Loucy (cell line): Measurements from ENCODE around the gene DMRT1.
A peak's percentile ranks its signal among the peaks of the same experiment; 100 is the strongest.

Experiments
- H2AFZ ChIP-seq: fragments of 200-600 bp; sonication (generic); 2 replicates; pipeline ENCODE4 v1.6.0; 2016; ENCODE audit warnings: antibody characterized with exemption, mild to moderate bottlenecking, low read length, moderate library complexity
- H3F3A ChIP-seq: fragments of 200-600 bp; 2 replicates; pipeline ENCODE4 v1.6.0; 2016; ENCODE audit warnings: antibody characterized with exemption, low read depth, mild to moderate bottlenecking
- H3K27me3 ChIP-seq: fragments of 200-600 bp; sonication (generic); 2 replicates; pipeline ENCODE4 v1.6.1; 2014; ENCODE audit warnings: low read length, mild to moderate bottlenecking; ENCODE audit not compliant: insufficient read depth, poor library complexity, severe bottlenecking
- H3K36me3 ChIP-seq: fragments of 200-600 bp; sonication (generic); 2 replicates; pipeline ENCODE4 v1.6.1; 2016; ENCODE audit warnings: low read length; ENCODE audit not compliant: insufficient read depth
- H3K4me1 ChIP-seq: fragments of 200-600 bp; sonication (generic); 2 replicates; pipeline ENCODE4 v1.5.1; 2014; ENCODE audit warnings: low read length, mild to moderate bottlenecking; ENCODE audit not compliant: insufficient read depth, poor library complexity, severe bottlenecking
- H3K4me2 ChIP-seq: fragments of 200-600 bp; sonication (generic); 2 replicates; pipeline ENCODE4 v1.6.0; 2014; ENCODE audit warnings: antibody characterized with exemption, low read length, low read depth, mild to moderate bottlenecking; ENCODE audit not compliant: poor library complexity, severe bottlenecking
- H3K4me3 ChIP-seq: fragments of 200-600 bp; sonication (generic); 2 replicates; pipeline ENCODE4 v1.5.1; 2014; ENCODE audit warnings: low read length, mild to moderate bottlenecking, mixed read lengths; ENCODE audit not compliant: poor library complexity, severe bottlenecking
- H3K79me2 ChIP-seq: fragments of 200-600 bp; sonication (generic); 2 replicates; pipeline ENCODE4 v1.6.1; 2014; ENCODE audit warnings: low read length; ENCODE audit not compliant: insufficient read depth
- H3K9ac ChIP-seq: fragments of 200-600 bp; sonication (generic); 2 replicates; pipeline ENCODE4 v1.6.0; 2014; ENCODE audit warnings: mild to moderate bottlenecking, low read depth, low read length, moderate library complexity; ENCODE audit not compliant: poor library complexity, severe bottlenecking
- H3K9me2 ChIP-seq: fragments of 200-600 bp; sonication (generic); replicated peaks from 2 replicates; pipeline ENCODE4 v1.6.1; 2016; ENCODE audit warnings: low read depth, low read length, mixed read lengths
- H3K9me3 ChIP-seq: fragments of 200-600 bp; sonication (generic); 2 replicates; pipeline ENCODE4 v1.6.1; 2014; ENCODE audit warnings: mild to moderate bottlenecking, antibody characterized with exemption, low read length, low read depth; ENCODE audit not compliant: insufficient read depth
- H4K20me1 ChIP-seq: fragments of 200-600 bp; sonication (generic); 2 replicates; pipeline ENCODE4 v1.6.0; 2014; ENCODE audit warnings: antibody characterized with exemption, low read length, mild to moderate bottlenecking; ENCODE audit not compliant: insufficient read depth, poor library complexity, severe bottlenecking
- EZH2phosphoT487 ChIP-seq: fragments of 200-600 bp; IDR thresholded peaks from 2 replicates; pipeline ENCODE4 v1.6.1; 2018; ENCODE audit warnings: antibody characterized with exemption, mild to moderate bottlenecking, moderate library complexity, borderline replicate concordance
- TF ChIP-seq, protein P1 (sequence below): fragments of 200-600 bp; sonication (generic); conservative IDR thresholded peaks from 2 replicates; pipeline ENCODE4 v1.5.1; 2014; ENCODE audit warnings: mild to moderate bottlenecking, antibody characterized with exemption, low read length

The DMRT1 gene

DNA sequence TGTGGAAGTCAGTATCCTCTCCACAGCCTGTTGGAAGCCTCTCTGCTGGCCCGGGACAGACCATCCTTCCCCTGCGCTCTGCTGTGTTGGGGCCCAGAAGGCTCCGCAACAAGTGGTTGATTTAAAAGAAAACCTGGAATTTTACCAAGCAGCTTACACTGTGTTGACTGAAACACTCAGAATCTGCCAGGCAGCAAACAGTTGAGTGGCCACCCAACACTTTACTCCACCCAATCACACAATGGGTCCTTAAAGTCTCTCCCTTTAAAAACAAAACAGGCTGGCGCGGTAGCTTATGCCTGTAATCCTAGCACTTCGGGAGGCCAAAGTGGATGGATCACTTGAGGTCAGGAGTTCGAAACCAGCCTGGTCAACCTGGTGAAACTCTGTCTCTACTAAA lies 107.0 kb downstream of the DMRT1 start:
- Histone ChIP-seq H3K4me2 (no peak overlapping the region), H3K27me3 (no peaks in the 10 kb centered on the region), H3K4me3 (no peak overlapping the region), H2AFZ (no peak overlapping the region), H3F3A (0 out of 2 replicates have a peak, but pooled peaks cover 4% of the 10 kb centered on the region), H3K9me2 (no peaks in the 10 kb centered on the region), H3K36me3 (no peaks in the 10 kb centered on the region), H3K4me1 (no peaks in the 10 kb centered on the region), H3K79me2 (no peaks in the 10 kb centered on the region), H3K9ac (no peak overlapping the region), H4K20me1 (no peaks in the 10 kb centered on the region), H3K9me3 (no peaks in the 10 kb centered on the region)
- no peak for TF ChIP-seq EZH2phosphoT487
- TF ChIP-seq, protein P1, sequence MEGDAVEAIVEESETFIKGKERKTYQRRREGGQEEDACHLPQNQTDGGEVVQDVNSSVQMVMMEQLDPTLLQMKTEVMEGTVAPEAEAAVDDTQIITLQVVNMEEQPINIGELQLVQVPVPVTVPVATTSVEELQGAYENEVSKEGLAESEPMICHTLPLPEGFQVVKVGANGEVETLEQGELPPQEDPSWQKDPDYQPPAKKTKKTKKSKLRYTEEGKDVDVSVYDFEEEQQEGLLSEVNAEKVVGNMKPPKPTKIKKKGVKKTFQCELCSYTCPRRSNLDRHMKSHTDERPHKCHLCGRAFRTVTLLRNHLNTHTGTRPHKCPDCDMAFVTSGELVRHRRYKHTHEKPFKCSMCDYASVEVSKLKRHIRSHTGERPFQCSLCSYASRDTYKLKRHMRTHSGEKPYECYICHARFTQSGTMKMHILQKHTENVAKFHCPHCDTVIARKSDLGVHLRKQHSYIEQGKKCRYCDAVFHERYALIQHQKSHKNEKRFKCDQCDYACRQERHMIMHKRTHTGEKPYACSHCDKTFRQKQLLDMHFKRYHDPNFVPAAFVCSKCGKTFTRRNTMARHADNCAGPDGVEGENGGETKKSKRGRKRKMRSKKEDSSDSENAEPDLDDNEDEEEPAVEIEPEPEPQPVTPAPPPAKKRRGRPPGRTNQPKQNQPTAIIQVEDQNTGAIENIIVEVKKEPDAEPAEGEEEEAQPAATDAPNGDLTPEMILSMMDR = no peak

DNA sequence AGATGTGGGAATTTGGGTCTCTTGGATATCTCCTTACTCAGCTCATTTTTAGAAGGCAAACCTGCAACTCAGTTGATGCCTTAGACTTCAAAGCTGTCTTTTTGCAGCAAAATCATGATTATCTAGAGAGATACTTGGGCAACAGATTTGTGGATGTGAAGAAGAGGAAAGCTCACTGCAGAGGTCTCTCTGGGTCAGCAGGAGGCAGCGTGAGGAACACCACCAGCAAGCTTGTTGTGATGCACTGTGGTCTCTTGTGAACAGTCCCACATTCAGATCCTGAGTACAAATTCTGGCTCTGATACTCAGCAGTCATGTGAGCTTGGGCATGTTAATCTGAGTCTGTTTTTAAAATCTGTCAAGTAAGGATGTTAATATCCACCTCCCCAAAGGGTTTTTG lies 108.6 kb downstream of the DMRT1 start:
- Histone ChIP-seq H2AFZ (no peak overlapping the region), H3K9ac (no peak overlapping the region), H3K4me1 (no peaks in the 10 kb centered on the region), H3K4me2 (no peak overlapping the region), H3K9me3 (no peaks in the 10 kb centered on the region), H3K36me3 (no peaks in the 10 kb centered on the region), H3K79me2 (no peaks in the 10 kb centered on the region), H4K20me1 (no peaks in the 10 kb centered on the region), H3F3A (0 out of 2 replicates have a peak, but pooled peaks cover 4% of the 10 kb centered on the region), H3K9me2 (no peaks in the 10 kb centered on the region), H3K27me3 (no peaks in the 10 kb centered on the region), H3K4me3 (no peak overlapping the region)
- TF ChIP-seq EZH2phosphoT487 = no peak
- TF ChIP-seq, protein P1 = peak; percentile 63

DNA sequence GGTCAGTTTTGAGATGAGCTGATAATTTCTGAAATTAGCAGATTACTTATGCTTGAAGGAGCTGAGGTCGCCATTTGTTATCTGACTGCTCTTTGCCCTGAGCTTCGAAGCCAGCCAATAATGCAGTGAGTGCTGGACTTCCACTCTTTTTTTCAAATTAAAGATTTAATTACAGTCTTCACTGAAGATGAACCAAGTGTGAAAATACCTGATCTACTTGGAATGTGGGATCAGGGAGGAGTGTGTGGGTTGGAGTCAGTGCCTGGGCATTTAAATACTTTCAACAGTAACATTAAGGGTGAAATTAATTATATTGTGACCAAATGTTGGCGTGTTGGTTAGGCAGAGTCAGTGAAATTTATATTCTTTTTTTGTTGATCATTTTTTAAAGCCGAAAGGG lies 111.0 kb downstream of the DMRT1 start:
- no peak for TF ChIP-seq EZH2phosphoT487
- TF ChIP-seq, protein P1 = no peak
- Histone ChIP-seq H3K9me3 (no peaks in the 10 kb centered on the region), H3K9ac (no peak overlapping the region), H3K4me3 (no peak overlapping the region), H3K4me1 (no peaks in the 10 kb centered on the region), H3K79me2 (no peaks in the 10 kb centered on the region), H3K27me3 (no peaks in the 10 kb centered on the region), H3F3A (0 out of 2 replicates have a peak, but pooled peaks cover 4% of the 10 kb centered on the region), H3K4me2 (no peak overlapping the region), H2AFZ (no peak overlapping the region), H4K20me1 (no peaks in the 10 kb centered on the region), H3K36me3 (no peaks in the 10 kb centered on the region), H3K9me2 (no peaks in the 10 kb centered on the region)
